ENCODE results near the gene PCNX2. TPM values are rescaled to one million over a fixed set of nuclear protein-coding genes. Genes with fewer than 3 reads are reported as not detected.

PCNX2 gene
- total RNA-seq, 4 donors from 2014 or later: 4.3 to 19.5 (median 9.0) TPM

- TF ChIP-seq, protein P1, sequence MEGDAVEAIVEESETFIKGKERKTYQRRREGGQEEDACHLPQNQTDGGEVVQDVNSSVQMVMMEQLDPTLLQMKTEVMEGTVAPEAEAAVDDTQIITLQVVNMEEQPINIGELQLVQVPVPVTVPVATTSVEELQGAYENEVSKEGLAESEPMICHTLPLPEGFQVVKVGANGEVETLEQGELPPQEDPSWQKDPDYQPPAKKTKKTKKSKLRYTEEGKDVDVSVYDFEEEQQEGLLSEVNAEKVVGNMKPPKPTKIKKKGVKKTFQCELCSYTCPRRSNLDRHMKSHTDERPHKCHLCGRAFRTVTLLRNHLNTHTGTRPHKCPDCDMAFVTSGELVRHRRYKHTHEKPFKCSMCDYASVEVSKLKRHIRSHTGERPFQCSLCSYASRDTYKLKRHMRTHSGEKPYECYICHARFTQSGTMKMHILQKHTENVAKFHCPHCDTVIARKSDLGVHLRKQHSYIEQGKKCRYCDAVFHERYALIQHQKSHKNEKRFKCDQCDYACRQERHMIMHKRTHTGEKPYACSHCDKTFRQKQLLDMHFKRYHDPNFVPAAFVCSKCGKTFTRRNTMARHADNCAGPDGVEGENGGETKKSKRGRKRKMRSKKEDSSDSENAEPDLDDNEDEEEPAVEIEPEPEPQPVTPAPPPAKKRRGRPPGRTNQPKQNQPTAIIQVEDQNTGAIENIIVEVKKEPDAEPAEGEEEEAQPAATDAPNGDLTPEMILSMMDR (IDR thresholded peaks at IDR 0.05): no peak
- peaks cover 0 to 16% (median 0%) of the 10 kb centered on the region in 3 donors for H3K4me1 ChIP-seq
- no peak overlapping the region for H3K4me3 ChIP-seq
- no peaks in the 10 kb centered on the region for H3K9me3 ChIP-seq
- intact Hi-C loops (cut with DNase I): loop anchor here (10.0 kb wide), 1 partner anchor 609 kb away; the partner anchor contains the start of gene SIPA1L2
- DNase-seq: no peak
- 82 to 83% methylated on average over 6 of the region's 6 CpGs for WGBS, 2 donors
- H3K36me3 ChIP-seq: peaks cover 0 to 1% (median 0%) of the 10 kb centered on the region in 3 donors
- no peak overlapping the region for H3K27ac ChIP-seq
- H3K27me3 ChIP-seq: no peaks in the 10 kb centered on the region
Observed at GRCh38 chr1:233244183-233244582, 51.3 kb downstream of the PCNX2 start.

DNA sequence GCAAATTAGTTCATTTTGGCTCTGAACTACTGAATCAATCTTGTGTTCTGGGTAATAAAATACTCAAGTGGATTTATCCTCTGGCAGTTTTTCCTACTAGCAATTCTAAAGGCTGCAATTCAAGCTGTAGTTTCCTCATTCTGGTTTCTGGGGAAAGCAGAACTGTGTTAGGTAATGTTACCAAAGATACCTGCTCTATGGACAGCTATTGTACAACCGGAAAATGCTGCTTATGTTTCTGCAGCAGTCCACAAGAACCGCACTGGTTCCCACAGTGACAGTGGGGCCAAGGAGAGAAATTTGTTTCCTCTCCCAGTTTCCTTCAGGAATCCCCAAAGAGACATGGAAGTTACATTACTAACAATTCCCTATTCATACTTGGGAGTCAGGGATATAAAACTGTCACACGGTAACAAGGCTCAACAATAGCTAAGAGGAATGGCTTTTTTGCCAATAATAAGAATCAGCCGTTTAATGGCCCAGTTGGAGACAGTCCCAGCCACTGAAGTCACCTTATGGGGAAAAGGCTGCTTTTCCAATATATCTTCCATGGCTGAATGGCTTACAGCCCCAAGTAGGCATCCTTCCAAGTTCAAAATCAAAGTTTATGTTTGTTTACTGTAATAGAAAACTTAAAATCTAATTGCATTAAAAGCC, 52.6 kb downstream of the PCNX2 start:
- H3K9me3 ChIP-seq: no peaks in the 10 kb centered on the region
- no peak overlapping the region for H3K4me3 ChIP-seq
- H3K4me1 ChIP-seq: peaks cover 0 to 16% (median 0%) of the 10 kb centered on the region in 3 donors
- intact Hi-C loops (cut with DNase I): loop anchor here (10.0 kb wide), 1 partner anchor 608 kb away; the partner anchor contains the start of gene SIPA1L2
- WGBS, 2 donors: 39 to 48% methylated on average over 4 of the region's 4 CpGs
- TF ChIP-seq POLR2A (IDR thresholded peaks at IDR 0.05): no peak
- TF ChIP-seq, protein P1 (IDR thresholded peaks at IDR 0.05): no peak
- no peaks in the 10 kb centered on the region for H3K36me3 ChIP-seq
- no peak overlapping the region for H3K27ac ChIP-seq
- no peak for DNase-seq
- no peaks in the 10 kb centered on the region for H3K27me3 ChIP-seq

DNA sequence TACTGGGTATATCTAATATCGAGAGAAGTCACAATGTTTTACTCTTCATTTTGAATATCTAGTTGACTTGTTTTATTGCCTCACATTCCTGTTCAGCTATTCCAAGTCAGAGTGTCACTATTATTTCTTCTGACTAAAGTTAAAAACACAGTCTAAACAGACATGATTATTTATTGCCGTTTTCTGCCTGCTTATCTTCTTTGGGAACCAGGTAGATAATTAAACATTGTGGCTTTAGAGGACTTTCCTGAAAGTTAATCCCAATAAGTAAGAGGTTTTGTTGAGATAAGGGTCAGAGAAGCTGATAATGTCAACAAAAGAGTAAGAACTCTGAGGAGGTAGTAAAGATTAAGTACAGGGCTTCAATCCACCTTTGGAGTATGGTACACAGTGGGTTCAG, 53.8 kb downstream of the PCNX2 start:
- Histone ChIP-seq H3K27me3 (no peaks in the 10 kb centered on the region), H3K27ac (no peak overlapping the region), H3K4me3 (no peak overlapping the region), H3K4me1 (peaks cover 0 to 16% (median 0%) of the 10 kb centered on the region in 3 donors), H3K9me3 (no peaks in the 10 kb centered on the region), H3K36me3 (no peaks in the 10 kb centered on the region)
- no peak for TF ChIP-seq POLR2A (IDR thresholded peaks at IDR 0.05)
- TF ChIP-seq, protein P1 (IDR thresholded peaks at IDR 0.05): no peak
- intact Hi-C loops (cut with DNase I): loop anchor here (10.0 kb wide), 1 partner anchor 607 kb away; the partner anchor contains the start of gene SIPA1L2
- WGBS, 2 donors: 41 to 49% methylated on average over 2 of the region's 2 CpGs
- DNase-seq: no peak

DNA sequence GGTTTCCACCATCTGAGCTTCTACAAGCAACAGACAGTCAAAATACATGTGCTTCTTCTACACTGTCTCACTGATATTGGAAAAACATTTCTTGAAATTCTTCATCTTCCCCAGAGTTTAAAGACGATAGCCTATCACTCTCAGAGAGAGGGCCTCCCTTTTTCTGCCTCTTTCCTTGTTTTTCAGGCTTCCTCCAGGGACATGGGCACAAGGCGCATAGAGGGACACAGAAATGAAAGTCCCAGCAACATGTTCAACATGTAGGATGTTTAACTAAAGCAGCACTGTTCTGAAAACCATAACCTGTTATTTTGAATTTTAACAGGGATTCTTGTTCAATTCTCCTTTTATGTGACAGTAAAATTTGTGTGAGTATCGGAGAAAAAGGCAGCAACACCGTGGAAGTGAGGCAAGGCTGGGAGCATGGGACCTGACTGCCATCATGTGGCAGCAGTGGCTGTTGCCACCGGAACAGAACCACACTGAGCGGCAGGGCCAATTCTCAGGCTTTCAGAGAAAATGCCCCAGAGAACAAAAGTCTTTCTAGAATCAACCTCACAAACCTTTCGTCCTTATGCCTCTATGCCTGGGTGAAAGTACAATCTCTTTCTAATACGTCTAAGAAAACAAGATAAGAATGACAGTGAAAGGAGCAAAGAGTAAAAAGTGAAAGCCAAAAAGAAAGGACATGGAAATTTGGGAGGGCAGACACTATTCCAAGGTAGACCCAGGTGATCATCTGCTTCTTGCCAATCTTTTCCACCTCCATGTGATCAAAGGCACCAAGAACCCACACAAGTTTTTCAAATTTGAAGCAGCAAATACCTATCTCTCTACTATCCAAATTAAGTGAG, 54.5 kb downstream of the PCNX2 start:
- no peaks in the 10 kb centered on the region for H3K9me3 ChIP-seq
- no peak for TF ChIP-seq POLR2A (IDR thresholded peaks at IDR 0.05)
- TF ChIP-seq, protein P1 (IDR thresholded peaks at IDR 0.05): peak in 5 of 6 experiments; percentile 64 to 88 (median 71)
- H3K4me1 ChIP-seq: peaks cover 0 to 16% (median 0%) of the 10 kb centered on the region in 3 donors
- no peak overlapping the region for H3K4me3 ChIP-seq
- DNase-seq: no peak
- peaks cover 0 to 4% (median 0%) of the 10 kb centered on the region in 3 donors for H3K36me3 ChIP-seq
- no peak overlapping the region for H3K27ac ChIP-seq
- WGBS, 2 donors: 33 to 34% methylated on average over 8 of the region's 8 CpGs
- no peaks in the 10 kb centered on the region for H3K27me3 ChIP-seq
- intact Hi-C loops (cut with DNase I): loop anchor here (10.0 kb wide), 1 partner anchor 606 kb away; the partner anchor contains the start of gene SIPA1L2

All from esophagus squamous epithelium (tissue), 5 donors.